Activated B cell treated with CpG ODN at 0.5 μM for 24 hours (primary cell): ENCODE measurements around the gene GHRHR. TPM values are rescaled to one million over a fixed set of nuclear protein-coding genes. Genes with fewer than 3 reads are reported as not detected.

ENCODE experiments used
- ATAC-seq: fragments of 200-7000 bp; cut with Tn5 transposase; one replicate; pipeline ENCODE4 v1.10.0; 2021; ENCODE audit warnings: low read depth, mild to moderate bottlenecking, moderate library complexity
- CTCF ChIA-PET: fragments of 350-600 bp; sonication (Branson Sonifier 250); formaldehyde crosslinking; loops from one replicate; lab custom pipeline; 2021; ENCODE audit warnings: antibody characterized with exemption; lab: Charles Lee
- POLR2A ChIA-PET: fragments of 350-600 bp; sonication (Branson Sonifier 250); formaldehyde crosslinking; loops from one replicate; lab custom pipeline; 2021; ENCODE audit warnings: antibody characterized with exemption; lab: Charles Lee
- DNase-seq: peaks from one replicate; pipeline ENCODE4 v3.0.0; 2022
- H3K27ac Mint-ChIP-seq: one replicate; pipeline ENCODE4 v1.8.0; 2020; ENCODE audit warnings: mixed read lengths
- H3K27me3 Mint-ChIP-seq: one replicate; pipeline ENCODE4 v1.8.0; 2021; ENCODE audit warnings: mixed read lengths
- H3K36me3 Mint-ChIP-seq: one replicate; pipeline ENCODE4 v1.8.0; 2021; ENCODE audit warnings: low read depth, mixed read lengths
- H3K4me1 Mint-ChIP-seq: one replicate; pipeline ENCODE4 v1.8.0; 2021; ENCODE audit warnings: mixed read lengths
- H3K4me3 Mint-ChIP-seq: one replicate; pipeline ENCODE4 v1.8.0; 2020; ENCODE audit warnings: mild to moderate bottlenecking, mixed read lengths
- H3K9me3 Mint-ChIP-seq: one replicate; pipeline ENCODE4 v1.8.0; 2020; ENCODE audit warnings: mixed read lengths
- CTCF ChIP-seq: fragments of 200-600 bp; IDR thresholded peaks from one replicate; pipeline ENCODE4 v1.8.0; 2022; ENCODE audit warnings: antibody characterized with exemption, mild to moderate bottlenecking
- intact Hi-C: fragments of 100-400 bp; cut with micrococcal nuclease; formaldehyde crosslinking; loops from one replicate; pipeline ENCODE4 v1.15.1; 2024
- total RNA-seq: library from RNA; stranded (reverse); gene quantifications from 2 replicates; pipeline ENCODE4 v1.2.3, GENCODE V29; 2022

Gene GHRHR
- total RNA-seq, 1 donor from 2014 or later = not detected

- CTCF ChIA-PET = no interaction called here
- peaks cover 11% of the 10 kb centered on the region for H3K27me3 Mint-ChIP-seq
- no peak for TF ChIP-seq CTCF
- POLR2A ChIA-PET = no interaction called here
- ATAC-seq = no peak
- no peak for DNase-seq
- no peaks in the 10 kb centered on the region for H3K9me3 Mint-ChIP-seq
- no peaks in the 10 kb centered on the region for H3K36me3 Mint-ChIP-seq
- H3K27ac Mint-ChIP-seq = no peak overlapping the region
- no peaks in the 10 kb centered on the region for H3K4me1 Mint-ChIP-seq
- H3K4me3 Mint-ChIP-seq = no peak overlapping the region
- intact Hi-C loops = no loop called here
Observed at GRCh38 chr7:30932562-30932961, 31.2 kb upstream of the GHRHR start.

GRCh38 chr7:30933124-30933974 lies 30.4 kb upstream of the GHRHR start:
- intact Hi-C loops = no loop called here
- CTCF ChIA-PET = no interaction called here

GRCh38 chr7:30934225-30934624 lies 29.5 kb upstream of the GHRHR start:
- CTCF ChIA-PET = no interaction called here
- Mint-ChIP-seq H3K27ac (no peak overlapping the region), H3K27me3 (peaks cover 11% of the 10 kb centered on the region), H3K9me3 (no peaks in the 10 kb centered on the region), H3K36me3 (no peaks in the 10 kb centered on the region), H3K4me1 (no peaks in the 10 kb centered on the region), H3K4me3 (no peak overlapping the region)
- intact Hi-C loops = no loop called here
- POLR2A ChIA-PET = no interaction called here
- DNase-seq = no peak
- ATAC-seq = no peak
- no peak for TF ChIP-seq CTCF

More at GRCh38 chr7:30933124-30933974, 30.4 kb upstream of the GHRHR start:
- H3K4me1 Mint-ChIP-seq = no peaks in the 10 kb centered on the region
- peaks cover 11% of the 10 kb centered on the region for H3K27me3 Mint-ChIP-seq
- TF ChIP-seq CTCF = no peak
- no peak overlapping the region for H3K4me3 Mint-ChIP-seq
- POLR2A ChIA-PET = no interaction called here
- no peak for ATAC-seq
- no peak for DNase-seq
- no peaks in the 10 kb centered on the region for H3K36me3 Mint-ChIP-seq
- H3K27ac Mint-ChIP-seq = no peak overlapping the region
- no peaks in the 10 kb centered on the region for H3K9me3 Mint-ChIP-seq

GRCh38 chr7:30934732-30935568 lies 28.8 kb upstream of the GHRHR start:
- Mint-ChIP-seq H3K4me1 (no peaks in the 10 kb centered on the region), H3K27me3 (peaks cover 13% of the 10 kb centered on the region), H3K27ac (no peak overlapping the region), H3K36me3 (no peaks in the 10 kb centered on the region), H3K9me3 (no peaks in the 10 kb centered on the region), H3K4me3 (no peak overlapping the region)
- no peak for TF ChIP-seq CTCF
- POLR2A ChIA-PET = no interaction called here
- DNase-seq (no peak), ATAC-seq (no peak)
- CTCF ChIA-PET = no interaction called here
- intact Hi-C loops = no loop called here

- Mint-ChIP-seq H3K4me3 (no peak overlapping the region), H3K4me1 (no peaks in the 10 kb centered on the region), H3K27me3 (peaks cover 13% of the 10 kb centered on the region), H3K27ac (no peak overlapping the region), H3K36me3 (no peaks in the 10 kb centered on the region), H3K9me3 (no peaks in the 10 kb centered on the region)
- ChIA-PET CTCF (no interaction called here), POLR2A (no interaction called here)
- no peak for ATAC-seq
- TF ChIP-seq CTCF = no peak
- intact Hi-C loops = no loop called here
- DNase-seq = no peak
Observed at GRCh38 chr7:30935569-30935877, 28.2 kb upstream of the GHRHR start.
